Lung microvascular endothelial cell (primary cell): ENCODE data around the gene TCHP. TPM values are rescaled to one million over a fixed set of nuclear protein-coding genes. Genes with fewer than 3 reads are reported as not detected.

Experiments
- DNase-seq, 2 donors: peaks; one replicate each; pipeline versions ENCODE4 v3.0.0 to v3.0.0-alpha.2; 2010; ENCODE audit warnings: low read depth in 2 of 2
- total RNA-seq: library from RNA; depleted of rRNA; stranded (reverse); fragments of >200 nt; gene quantifications from 2 replicates; pipeline ENCODE4 v1.2.1, GENCODE V29; 2014

Gene TCHP
- total RNA-seq, 1 donor from 2014 or later = 5.8 TPM

GRCh38 chr12:109961201-109961600 is 61.1 kb downstream of the TCHP start:
- peak; percentile 25 to 99 for DNase-seq

- no peak for DNase-seq
Measured at GRCh38 chr12:109961612-109962011, 61.5 kb downstream of the TCHP start.

GRCh38 chr12:109962398-109962797 is 62.3 kb downstream of the TCHP start:
- peak in 1 of 2 donors; percentile 33 for DNase-seq

GRCh38 chr12:109963330-109963729 is 63.3 kb downstream of the TCHP start:
- no peak for DNase-seq

GRCh38 chr12:109963743-109964429 is 63.8 kb downstream of the TCHP start:
- peak in 1 of 2 donors; percentile 84 for DNase-seq

GRCh38 chr12:109966546-109966945 is 66.5 kb downstream of the TCHP start:
- DNase-seq = no peak

- peak in 1 of 2 donors; percentile 15 for DNase-seq
Measured at GRCh38 chr12:109967383-109968031, 67.4 kb downstream of the TCHP start.

Other genes starting within 250 kb of the TCHP start
- 0.20 and 0.22 TPM in 2 replicates for gene FAM222A, start 186.4 kb upstream of the TCHP start, total RNA-seq
- 1.3 and 1.8 TPM in 2 replicates for gene TRPV4, start 66.9 kb upstream of the TCHP start, total RNA-seq
- gene GLTP, start 19.7 kb upstream of the TCHP start, total RNA-seq = 41.8 and 44.6 TPM in 2 replicates
- gene GIT2, start 96.1 kb downstream of the TCHP start, total RNA-seq = 21.6 and 23.8 TPM in 2 replicates
- 38.4 and 45.6 TPM in 2 replicates for gene ANKRD13A, start 99.2 kb downstream of the TCHP start, total RNA-seq
- gene C12orf76, start 148.2 kb downstream of the TCHP start, total RNA-seq = 11.8 and 14.7 TPM in 2 replicates
- gene IFT81, start 224.1 kb downstream of the TCHP start, total RNA-seq = 5.2 and 7.5 TPM in 2 replicates